ENCODE measurements around the gene NUF2.

The NUF2 gene

GRCh38 chr1:163399976-163400601 lies 78.3 kb downstream of the NUF2 start:
- DNase-seq (ENCODE audit: low read depth, low spot score) = no peak

GRCh38 chr1:163401211-163401610 lies 79.5 kb downstream of the NUF2 start:
- no peak for DNase-seq (ENCODE audit: low read depth, low spot score)

All from activated CD4-positive, CD25-positive, alpha-beta regulatory T cell treated with anti-CD3 and anti-CD28 coated beads, Interleukin-2, amount 50 U/mL, for 16 hours (primary cell).